VCaP (cell line): ENCODE results near the gene NCBP2.

ENCODE experiments used
- H3K27ac ChIP-seq: fragments of 450-650 bp; 2 replicates; pipeline ENCODE4 v1.5.1; 2017
- TF ChIP-seq, protein P1 (sequence below): fragments of 450-650 bp; conservative IDR thresholded peaks from 2 replicates; pipeline ENCODE4 v1.5.1; 2017; ENCODE audit warnings: mild to moderate bottlenecking, moderate library complexity

The NCBP2 gene

DNA sequence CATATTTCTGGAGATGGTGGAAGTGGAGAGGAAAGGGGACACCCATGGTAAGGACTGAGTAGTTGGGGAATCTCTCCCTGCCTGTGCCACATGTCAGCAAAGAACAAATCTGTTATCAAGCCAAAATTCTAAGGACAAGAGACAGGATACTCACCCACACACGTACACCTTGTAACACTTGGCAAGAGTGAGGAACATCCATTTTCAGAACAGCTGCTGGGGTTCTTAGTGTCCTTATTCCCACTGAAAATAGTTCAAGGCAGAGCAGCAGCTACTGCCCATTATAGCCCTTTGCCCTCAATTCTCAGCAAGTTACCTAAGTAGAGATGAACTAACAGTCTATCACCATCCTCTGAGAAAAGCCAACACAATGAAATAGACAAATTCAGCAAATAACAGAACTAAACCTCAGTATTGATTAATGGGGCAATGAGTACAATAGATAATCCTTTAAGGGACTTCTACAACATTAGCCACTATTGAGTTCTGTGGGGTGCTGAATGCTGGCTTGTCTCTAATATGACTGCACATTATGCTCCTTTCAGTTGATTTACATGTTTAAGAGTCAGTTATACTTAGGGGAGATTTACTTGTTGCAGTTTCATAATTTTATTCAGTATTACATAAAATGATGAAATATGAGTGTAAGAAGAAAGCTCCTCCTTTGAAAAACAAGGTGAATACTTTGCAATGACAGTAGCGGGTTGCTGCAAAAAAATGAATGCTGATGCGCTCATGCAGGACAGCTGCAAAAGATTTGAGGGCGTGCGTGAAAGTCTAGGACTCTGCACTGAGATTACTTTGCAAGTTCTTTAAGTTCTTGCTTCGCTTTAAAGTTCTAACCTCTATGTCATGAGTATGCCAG, 52.3 kb downstream of the NCBP2 start:
- H3K27ac ChIP-seq = no peak overlapping the region
- TF ChIP-seq, protein P1, sequence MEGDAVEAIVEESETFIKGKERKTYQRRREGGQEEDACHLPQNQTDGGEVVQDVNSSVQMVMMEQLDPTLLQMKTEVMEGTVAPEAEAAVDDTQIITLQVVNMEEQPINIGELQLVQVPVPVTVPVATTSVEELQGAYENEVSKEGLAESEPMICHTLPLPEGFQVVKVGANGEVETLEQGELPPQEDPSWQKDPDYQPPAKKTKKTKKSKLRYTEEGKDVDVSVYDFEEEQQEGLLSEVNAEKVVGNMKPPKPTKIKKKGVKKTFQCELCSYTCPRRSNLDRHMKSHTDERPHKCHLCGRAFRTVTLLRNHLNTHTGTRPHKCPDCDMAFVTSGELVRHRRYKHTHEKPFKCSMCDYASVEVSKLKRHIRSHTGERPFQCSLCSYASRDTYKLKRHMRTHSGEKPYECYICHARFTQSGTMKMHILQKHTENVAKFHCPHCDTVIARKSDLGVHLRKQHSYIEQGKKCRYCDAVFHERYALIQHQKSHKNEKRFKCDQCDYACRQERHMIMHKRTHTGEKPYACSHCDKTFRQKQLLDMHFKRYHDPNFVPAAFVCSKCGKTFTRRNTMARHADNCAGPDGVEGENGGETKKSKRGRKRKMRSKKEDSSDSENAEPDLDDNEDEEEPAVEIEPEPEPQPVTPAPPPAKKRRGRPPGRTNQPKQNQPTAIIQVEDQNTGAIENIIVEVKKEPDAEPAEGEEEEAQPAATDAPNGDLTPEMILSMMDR = no peak

DNA sequence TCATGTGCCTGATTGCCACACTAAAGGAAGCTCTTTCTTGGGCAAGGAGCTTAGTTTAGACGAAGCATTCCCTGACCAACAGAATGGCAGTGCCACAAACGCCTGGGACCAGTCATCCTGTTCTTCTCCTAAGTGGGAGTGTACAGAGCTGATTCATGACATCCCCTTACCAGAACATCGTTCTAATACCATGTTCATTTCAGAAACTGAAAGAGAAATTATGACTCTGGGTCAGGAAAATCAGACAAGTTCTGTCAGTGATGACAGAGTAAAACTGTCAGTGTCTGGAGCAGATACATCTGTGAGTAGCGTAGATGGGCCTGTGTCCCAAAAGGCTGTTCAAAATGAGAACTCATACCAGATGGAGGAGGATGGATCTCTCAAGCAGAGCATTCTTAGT, 56.2 kb downstream of the NCBP2 start:
- H3K27ac ChIP-seq = no peak overlapping the region

More for the DNA sequence above, 56.2 kb downstream of the NCBP2 start:
- TF ChIP-seq, protein P1 = no peak
